ENCODE data around the gene TAS2R4. TPM values are rescaled to one million over a fixed set of nuclear protein-coding genes. Genes with fewer than 3 reads are reported as not detected.
"Not testable (repeated sequence)": the region's sequence is repeated elsewhere in the genome, so short reads cannot be mapped to it uniquely, and the experiment has no call there.

The TAS2R4 gene
- total RNA-seq, 1 donor from 2014 or later: 4.2 TPM

DNA sequence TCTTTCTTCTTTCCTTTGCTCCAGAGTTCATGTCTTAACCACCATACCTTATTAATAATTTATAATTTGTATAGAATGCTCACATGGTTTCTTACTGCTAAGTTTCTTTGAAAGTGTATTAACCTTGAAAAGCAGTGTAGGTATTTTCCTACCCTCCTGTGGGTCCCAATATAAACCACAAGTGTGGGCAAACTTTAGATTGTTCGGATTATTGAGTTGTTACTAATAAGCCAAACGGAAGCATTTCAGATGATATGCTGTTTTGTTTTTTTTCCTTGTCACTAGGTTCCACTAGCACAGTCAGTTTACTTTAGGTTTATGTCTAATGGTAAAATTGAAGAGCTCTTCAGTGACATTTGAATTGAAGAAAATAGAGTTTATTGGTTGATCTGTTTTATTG lies 28.1 kb upstream of the TAS2R4 start:
- Histone ChIP-seq H3K4me1 (ENCODE audit: control insufficient read depth in 3 of 3, insufficient read depth in 3 of 3, low read length in 3 of 3) (no peaks in the 10 kb centered on the region), H3K9ac (ENCODE audit: low read depth in 1 of 3, low read length in 3 of 3) (no peak overlapping the region), H3K27me3 (ENCODE audit: control insufficient read depth in 3 of 3, insufficient read depth in 3 of 3, low read length in 3 of 3) (no peaks in the 10 kb centered on the region), H3K4me3 (ENCODE audit: low read length in 3 of 3) (no peak overlapping the region), H3K36me3 (ENCODE audit: control insufficient read depth in 3 of 3, insufficient read depth in 3 of 3, low read length in 3 of 3) (peaks cover 47 to 77% (median 65%) of the 10 kb centered on the region in 3 donors), H3K9me3 (ENCODE audit: control insufficient read depth in 3 of 3, low read length in 3 of 3) (peaks cover 3 to 7% (median 4%) of the 10 kb centered on the region in 3 donors), H3K27ac (ENCODE audit: low read depth, low read length) (no peak overlapping the region)

GRCh38 chr7:141751904-141752303 lies 24.6 kb upstream of the TAS2R4 start:
- H3K27ac ChIP-seq (ENCODE audit: low read depth, low read length): not testable (repeated sequence)
- peaks cover 33 to 57% (median 40%) of the 10 kb centered on the region in 3 donors for H3K36me3 ChIP-seq (ENCODE audit: control insufficient read depth in 3 of 3, insufficient read depth in 3 of 3, low read length in 3 of 3)

DNA sequence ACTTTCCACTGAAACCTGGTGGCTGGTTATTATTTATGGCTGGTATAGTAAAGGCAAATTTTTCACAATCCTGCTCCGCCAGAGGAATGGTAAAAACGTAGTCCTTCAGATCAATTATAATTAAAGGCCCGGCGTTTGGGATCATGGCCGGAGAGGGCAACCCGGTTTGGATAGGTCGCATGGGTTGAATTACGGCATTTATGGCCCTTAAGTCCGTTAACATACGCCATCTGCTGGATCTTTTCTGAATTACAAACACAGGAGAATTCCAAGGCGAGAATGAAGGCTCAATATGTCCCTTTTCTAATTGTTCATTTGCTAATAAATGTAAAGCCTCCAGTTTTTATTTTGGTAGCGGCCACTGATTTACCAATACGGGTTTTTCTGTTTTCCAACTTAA lies 23.8 kb upstream of the TAS2R4 start:
- H3K9me3 ChIP-seq (ENCODE audit: control insufficient read depth in 3 of 3, low read length in 3 of 3): peaks cover 3 to 7% (median 4%) of the 10 kb centered on the region in 3 donors
- H3K4me1 ChIP-seq (ENCODE audit: control insufficient read depth in 3 of 3, insufficient read depth in 3 of 3, low read length in 3 of 3): no peaks in the 10 kb centered on the region
- H3K27ac ChIP-seq (ENCODE audit: low read depth, low read length): no peak overlapping the region
- no peak overlapping the region for H3K9ac ChIP-seq (ENCODE audit: low read depth in 1 of 3, low read length in 3 of 3)
- no peak overlapping the region for H3K4me3 ChIP-seq (ENCODE audit: low read length in 3 of 3)
- H3K36me3 ChIP-seq (ENCODE audit: control insufficient read depth in 3 of 3, insufficient read depth in 3 of 3, low read length in 3 of 3): peaks cover 39 to 63% (median 45%) of the 10 kb centered on the region in 3 donors
- no peaks in the 10 kb centered on the region for H3K27me3 ChIP-seq (ENCODE audit: control insufficient read depth in 3 of 3, insufficient read depth in 3 of 3, low read length in 3 of 3)

More at GRCh38 chr7:141751904-141752303, 24.6 kb upstream of the TAS2R4 start:
- not testable (repeated sequence) for H3K4me1 ChIP-seq (ENCODE audit: control insufficient read depth in 3 of 3, insufficient read depth in 3 of 3, low read length in 3 of 3); H3K9ac ChIP-seq (ENCODE audit: low read depth in 1 of 3, low read length in 3 of 3); H3K27me3 ChIP-seq (ENCODE audit: control insufficient read depth in 3 of 3, insufficient read depth in 3 of 3, low read length in 3 of 3); H3K9me3 ChIP-seq (ENCODE audit: control insufficient read depth in 3 of 3, low read length in 3 of 3); H3K4me3 ChIP-seq (ENCODE audit: low read length in 3 of 3)

DNA sequence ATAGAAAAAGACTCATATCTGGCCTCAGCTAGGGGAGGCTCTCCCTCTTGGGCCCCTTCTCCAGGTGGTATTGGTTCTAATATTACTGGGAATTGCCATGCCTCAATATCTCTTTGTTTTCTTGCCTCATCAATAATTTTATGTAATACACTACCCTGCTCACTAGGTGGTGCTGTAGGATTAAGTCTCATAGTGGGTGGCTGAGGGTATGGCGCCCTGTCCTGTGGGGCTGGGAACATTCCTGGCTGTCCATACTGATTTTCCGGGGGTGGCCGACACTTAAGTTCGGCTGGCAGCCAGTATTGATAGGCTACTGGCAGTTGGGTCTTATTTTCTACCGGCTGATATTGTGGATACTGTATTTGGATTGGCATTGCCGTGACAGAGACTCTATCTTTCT lies 21.5 kb upstream of the TAS2R4 start:
- Histone ChIP-seq H3K9me3 (ENCODE audit: control insufficient read depth in 3 of 3, low read length in 3 of 3) (peaks cover 3 to 7% (median 4%) of the 10 kb centered on the region in 3 donors), H3K4me3 (ENCODE audit: low read length in 3 of 3) (no peak overlapping the region), H3K27ac (ENCODE audit: low read depth, low read length) (no peak overlapping the region), H3K27me3 (ENCODE audit: control insufficient read depth in 3 of 3, insufficient read depth in 3 of 3, low read length in 3 of 3) (no peaks in the 10 kb centered on the region), H3K9ac (ENCODE audit: low read depth in 1 of 3, low read length in 3 of 3) (no peak overlapping the region), H3K4me1 (ENCODE audit: control insufficient read depth in 3 of 3, insufficient read depth in 3 of 3, low read length in 3 of 3) (no peaks in the 10 kb centered on the region), H3K36me3 (ENCODE audit: control insufficient read depth in 3 of 3, insufficient read depth in 3 of 3, low read length in 3 of 3) (peaks cover 34 to 60% (median 49%) of the 10 kb centered on the region in 3 donors)

GRCh38 chr7:141763797-141764196 lies 12.7 kb upstream of the TAS2R4 start, which contains the start of gene TAS2R3:
Gene TAS2R3, plus strand, starts transcription at chr7:141764097. Its CDS starts 62 bp downstream, at chr7:141764159.
- H3K9ac ChIP-seq (ENCODE audit: low read depth in 1 of 3, low read length in 3 of 3): no peak within 1 kb of the TSS
- H3K27ac ChIP-seq (ENCODE audit: low read depth, low read length): no peak within 1 kb of the TSS
- no peaks in the 10 kb centered on the region for H3K27me3 ChIP-seq (ENCODE audit: control insufficient read depth in 3 of 3, insufficient read depth in 3 of 3, low read length in 3 of 3)
- H3K9me3 ChIP-seq (ENCODE audit: control insufficient read depth in 3 of 3, low read length in 3 of 3): no peaks in the 10 kb centered on the region
- peaks cover 6 to 29% (median 24%) of the 10 kb centered on the region in 3 donors for H3K36me3 ChIP-seq (ENCODE audit: control insufficient read depth in 3 of 3, insufficient read depth in 3 of 3, low read length in 3 of 3)
- H3K4me3 ChIP-seq (ENCODE audit: low read length in 3 of 3): no peak within 1 kb of the TSS
- no peaks in the 10 kb centered on the region for H3K4me1 ChIP-seq (ENCODE audit: control insufficient read depth in 3 of 3, insufficient read depth in 3 of 3, low read length in 3 of 3)

DNA sequence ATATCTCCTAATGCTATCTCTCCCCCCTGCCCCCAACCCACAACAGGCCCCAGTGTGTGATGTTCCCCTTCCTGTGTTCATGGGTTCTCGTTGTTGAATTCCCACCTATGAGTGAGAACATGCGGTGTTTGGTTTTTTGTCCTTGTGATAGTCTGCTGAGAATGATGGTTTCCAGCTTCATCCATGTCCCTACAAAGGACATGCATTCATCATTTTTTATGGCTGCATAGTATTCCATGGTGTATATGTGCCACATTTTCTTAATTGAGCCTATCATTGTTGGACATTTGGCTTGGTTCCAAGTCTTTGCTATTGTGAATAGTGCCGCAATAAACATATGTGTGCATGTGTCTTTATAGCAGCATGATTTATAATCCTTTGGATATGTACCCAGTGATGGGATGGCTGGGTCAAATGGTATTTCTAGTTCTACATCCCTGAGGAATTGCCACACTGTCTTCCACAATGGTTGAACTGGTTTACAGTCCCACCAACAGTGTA lies 6.3 kb upstream of the TAS2R4 start:
- H3K4me3 ChIP-seq (ENCODE audit: low read length in 3 of 3); H3K27me3 ChIP-seq (ENCODE audit: control insufficient read depth in 3 of 3, insufficient read depth in 3 of 3, low read length in 3 of 3); H3K27ac ChIP-seq (ENCODE audit: low read depth, low read length); H3K9ac ChIP-seq (ENCODE audit: low read depth in 1 of 3, low read length in 3 of 3); H3K9me3 ChIP-seq (ENCODE audit: control insufficient read depth in 3 of 3, low read length in 3 of 3); H3K36me3 ChIP-seq (ENCODE audit: control insufficient read depth in 3 of 3, insufficient read depth in 3 of 3, low read length in 3 of 3); H3K4me1 ChIP-seq (ENCODE audit: control insufficient read depth in 3 of 3, insufficient read depth in 3 of 3, low read length in 3 of 3): not testable (repeated sequence)

DNA sequence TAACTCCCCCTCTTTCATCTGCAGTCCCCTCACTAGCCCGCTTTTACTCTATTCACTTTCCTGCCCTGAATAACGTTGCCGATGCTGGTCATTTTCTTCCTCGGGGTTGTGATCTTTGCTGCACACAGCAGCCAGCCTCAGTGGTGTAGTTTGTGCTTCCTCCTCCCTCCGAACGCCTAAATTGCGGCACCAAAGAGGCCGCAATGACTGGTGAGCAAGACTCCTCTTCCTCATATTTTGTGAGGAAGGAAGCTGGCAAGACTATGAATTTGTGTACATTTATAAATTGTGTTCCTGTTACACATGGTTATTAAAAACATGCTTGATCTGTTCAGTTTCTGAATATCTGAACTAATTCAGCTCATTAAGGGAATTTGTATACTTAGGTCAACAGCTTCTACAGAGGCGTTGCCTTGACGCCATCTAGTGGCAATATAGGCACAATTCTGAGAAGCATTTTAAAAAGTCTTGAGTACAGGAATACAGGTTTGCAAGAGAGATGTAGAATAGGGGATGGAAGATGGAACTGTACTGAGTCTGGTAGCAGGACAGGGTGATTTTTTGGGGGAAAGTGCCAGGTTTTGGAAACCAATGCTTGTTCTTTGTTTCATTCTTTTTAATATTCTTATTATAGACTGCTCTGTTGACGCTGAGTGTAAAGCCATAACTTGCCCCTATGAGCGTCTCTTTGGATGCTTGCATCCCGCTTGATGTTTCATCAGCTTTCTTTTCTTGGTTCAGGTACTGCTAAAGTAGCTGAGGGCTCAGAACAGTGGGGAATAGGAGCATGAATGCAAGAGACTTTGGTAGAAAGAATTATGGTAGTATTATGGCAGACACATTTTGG lies 9.5 kb downstream of the TAS2R4 start:
- Histone ChIP-seq H3K4me1 (ENCODE audit: control insufficient read depth in 3 of 3, insufficient read depth in 3 of 3, low read length in 3 of 3) (no peaks in the 10 kb centered on the region), H3K27me3 (ENCODE audit: control insufficient read depth in 3 of 3, insufficient read depth in 3 of 3, low read length in 3 of 3) (no peaks in the 10 kb centered on the region), H3K4me3 (ENCODE audit: low read length in 3 of 3) (no peak overlapping the region), H3K9ac (ENCODE audit: low read depth in 1 of 3, low read length in 3 of 3) (no peak overlapping the region), H3K9me3 (ENCODE audit: control insufficient read depth in 3 of 3, low read length in 3 of 3) (no peaks in the 10 kb centered on the region), H3K27ac (ENCODE audit: low read depth, low read length) (no peak overlapping the region), H3K36me3 (ENCODE audit: control insufficient read depth in 3 of 3, insufficient read depth in 3 of 3, low read length in 3 of 3) (peaks cover 2 to 6% (median 4%) of the 10 kb centered on the region in 3 donors)

DNA sequence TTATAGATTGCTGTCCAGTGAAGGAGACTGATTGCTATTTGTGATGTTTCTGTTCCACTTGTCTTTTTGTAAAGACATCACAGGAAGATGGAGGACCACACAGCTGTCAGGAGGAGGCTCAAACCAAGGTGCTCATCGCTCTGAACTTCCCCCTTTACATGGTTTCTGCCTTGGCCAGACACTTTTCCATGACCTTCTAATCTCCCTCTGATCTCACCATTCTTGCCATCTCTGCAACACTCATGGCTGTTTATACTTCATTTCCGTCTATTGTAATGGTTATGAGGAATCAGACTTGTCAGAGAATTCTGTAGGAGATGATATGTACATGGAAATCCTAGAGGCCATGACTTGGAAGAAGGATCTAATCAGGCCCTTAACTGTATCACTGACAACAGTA lies 11.8 kb downstream of the TAS2R4 start:
- no peak overlapping the region for H3K27ac ChIP-seq (ENCODE audit: low read depth, low read length)
- no peaks in the 10 kb centered on the region for H3K4me1 ChIP-seq (ENCODE audit: control insufficient read depth in 3 of 3, insufficient read depth in 3 of 3, low read length in 3 of 3)
- H3K36me3 ChIP-seq (ENCODE audit: control insufficient read depth in 3 of 3, insufficient read depth in 3 of 3, low read length in 3 of 3): peaks cover 2 to 6% (median 4%) of the 10 kb centered on the region in 3 donors
- no peaks in the 10 kb centered on the region for H3K27me3 ChIP-seq (ENCODE audit: control insufficient read depth in 3 of 3, insufficient read depth in 3 of 3, low read length in 3 of 3)
- H3K4me3 ChIP-seq (ENCODE audit: low read length in 3 of 3): no peak overlapping the region
- H3K9me3 ChIP-seq (ENCODE audit: control insufficient read depth in 3 of 3, low read length in 3 of 3): no peaks in the 10 kb centered on the region
- no peak overlapping the region for H3K9ac ChIP-seq (ENCODE audit: low read depth in 1 of 3, low read length in 3 of 3)

- Histone ChIP-seq H3K36me3 (ENCODE audit: control insufficient read depth in 3 of 3, insufficient read depth in 3 of 3, low read length in 3 of 3) (peaks cover 2 to 6% (median 4%) of the 10 kb centered on the region in 3 donors), H3K4me1 (ENCODE audit: control insufficient read depth in 3 of 3, insufficient read depth in 3 of 3, low read length in 3 of 3) (no peaks in the 10 kb centered on the region), H3K27me3 (ENCODE audit: control insufficient read depth in 3 of 3, insufficient read depth in 3 of 3, low read length in 3 of 3) (no peaks in the 10 kb centered on the region), H3K9me3 (ENCODE audit: control insufficient read depth in 3 of 3, low read length in 3 of 3) (no peaks in the 10 kb centered on the region), H3K9ac (ENCODE audit: low read depth in 1 of 3, low read length in 3 of 3) (no peak within 1 kb of the TSS), H3K27ac (ENCODE audit: low read depth, low read length) (no peak within 1 kb of the TSS), H3K4me3 (ENCODE audit: low read length in 3 of 3) (no peak within 1 kb of the TSS)
These were observed 13.4 kb downstream of the TAS2R4 start, which contains the start of gene TAS2R5 for GRCh38 chr7:141789917-141790316. Gene TAS2R5, plus strand, starts transcription at chr7:141790217. Its CDS starts 145 bp downstream, at chr7:141790362.

DNA sequence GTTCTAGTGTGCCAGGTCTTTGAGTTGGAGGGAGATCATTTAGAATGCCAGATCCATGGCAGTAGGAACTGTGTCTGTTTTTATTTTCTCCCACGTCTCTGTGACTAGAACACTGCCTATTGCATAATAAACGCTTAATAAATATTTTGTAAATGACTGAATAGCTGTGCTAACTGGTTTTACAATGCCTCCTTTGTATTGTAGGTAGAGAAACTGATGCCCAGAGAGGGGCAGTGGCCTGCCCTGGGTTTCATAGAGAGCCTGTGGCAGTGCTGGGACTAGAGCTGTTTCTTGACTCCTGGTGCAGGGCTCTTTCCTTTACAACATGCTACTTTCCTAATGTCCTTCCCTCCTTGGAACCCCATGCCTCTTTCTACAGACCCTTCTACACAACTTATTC lies 16.1 kb downstream of the TAS2R4 start:
- Histone ChIP-seq H3K9me3 (ENCODE audit: control insufficient read depth in 3 of 3, low read length in 3 of 3) (no peaks in the 10 kb centered on the region), H3K4me3 (ENCODE audit: low read length in 3 of 3) (no peak overlapping the region), H3K27me3 (ENCODE audit: control insufficient read depth in 3 of 3, insufficient read depth in 3 of 3, low read length in 3 of 3) (no peaks in the 10 kb centered on the region), H3K9ac (ENCODE audit: low read depth in 1 of 3, low read length in 3 of 3) (no peak overlapping the region), H3K36me3 (ENCODE audit: control insufficient read depth in 3 of 3, insufficient read depth in 3 of 3, low read length in 3 of 3) (peaks cover 2 to 6% (median 4%) of the 10 kb centered on the region in 3 donors), H3K27ac (ENCODE audit: low read depth, low read length) (no peak overlapping the region), H3K4me1 (ENCODE audit: control insufficient read depth in 3 of 3, insufficient read depth in 3 of 3, low read length in 3 of 3) (no peaks in the 10 kb centered on the region)

All from skeletal muscle tissue (tissue), 4 donors.